Left cardiac atrium (tissue), 2 donors: ENCODE data around the gene VSIR. TPM values are rescaled to one million over a fixed set of nuclear protein-coding genes. Genes with fewer than 3 reads are reported as not detected.

Experiments
- microRNA-seq, 2 donors: library from miRNA; unstranded; fragments of <30 nt; microRNA quantifications; one replicate each; pipeline ENCODE4 v1.2.0, GENCODE V29; 2020
- total RNA-seq, 2 donors: library from RNA; stranded (reverse); fragmentation: NEBNext Ultra II Directional; extraction: Animal tissue kit (Norgen Biotek cat#: 25700); gene quantifications; one replicate each; pipeline ENCODE4 v1.2.1, GENCODE V29; 2021
- donor health status: DM: no; HTN: yes; CAD: no; lungs with severe emphysema.
- donor health status: DM: yes; HTN: yes; CAD: no.

VSIR gene
- total RNA-seq, 2 donors from 2014 or later = 40.6 to 65.3 TPM

Small RNA genes lying within 50 kb of the gene (microRNA-seq; reads per million reads assigned to microRNA genes)
- 0 reads per million in 2 donors for gene MIR7152

Other genes with a start within 250 kb of the VSIR start
- under 1 TPM; 0.27 to 0.47 TPM for gene C10orf105, start 53.7 kb downstream of the VSIR start, total RNA-seq
- 1,000 to 10,000 TPM; 1,413 to 1,441 TPM for gene PSAP, start 77.7 kb upstream of the VSIR start, total RNA-seq
- gene CHST3, start 190.9 kb upstream of the VSIR start, total RNA-seq = 10 to 100 TPM; 17.7 to 40.0 TPM